Activated T-helper 1 cell treated with Interleukin-2 at 50 U/mL for 16 hours (primary cell): ENCODE measurements around the gene SERPINA4.
"Not testable (repeated sequence)": the region's sequence is repeated elsewhere in the genome, so short reads cannot be mapped to it uniquely, and the experiment has no call there.

Source experiments
- DNase-seq: peaks from one replicate; pipeline ENCODE4 v3.0.0-alpha.2; 2020; ENCODE audit warnings: low read depth

Gene SERPINA4

DNA sequence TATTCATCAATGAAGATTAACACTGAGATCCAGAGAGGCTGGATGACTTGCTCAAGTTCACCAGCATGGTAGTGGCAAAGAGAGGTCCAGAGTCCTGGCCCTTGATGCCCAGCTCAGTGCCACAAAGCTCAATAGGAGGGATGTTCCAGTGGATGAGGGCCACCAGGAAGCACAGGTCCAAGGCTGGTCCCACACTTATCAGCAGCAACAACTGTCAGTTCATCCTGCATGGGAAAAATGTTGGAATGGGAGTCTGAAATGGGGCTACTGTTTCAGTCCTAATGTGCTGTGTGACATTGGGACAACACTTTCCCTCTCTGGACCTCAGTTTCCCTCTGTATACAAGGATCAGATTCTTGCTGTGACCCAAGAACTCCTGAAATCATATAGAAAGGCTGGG lies 31.2 kb downstream of the SERPINA4 start:
- no peak for DNase-seq

DNA sequence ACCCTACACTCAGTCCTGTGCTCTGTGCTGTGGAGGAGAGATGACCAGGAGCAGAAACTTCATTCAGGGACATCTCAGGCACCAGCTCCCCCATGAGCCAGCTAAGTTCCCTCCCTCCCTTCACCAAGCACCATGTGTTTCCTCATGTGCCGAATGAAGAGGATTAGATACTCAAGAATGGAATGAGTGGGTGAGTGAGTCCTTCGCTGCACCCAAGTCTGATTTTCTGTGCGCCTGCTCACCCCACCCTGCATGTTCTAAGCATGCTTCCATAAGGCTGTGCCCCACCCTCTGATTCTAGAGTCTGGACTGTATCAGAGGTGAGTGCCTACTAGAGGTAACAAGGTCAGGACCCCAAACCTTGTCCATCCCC lies 32.1 kb downstream of the SERPINA4 start:
- no peak for DNase-seq

DNA sequence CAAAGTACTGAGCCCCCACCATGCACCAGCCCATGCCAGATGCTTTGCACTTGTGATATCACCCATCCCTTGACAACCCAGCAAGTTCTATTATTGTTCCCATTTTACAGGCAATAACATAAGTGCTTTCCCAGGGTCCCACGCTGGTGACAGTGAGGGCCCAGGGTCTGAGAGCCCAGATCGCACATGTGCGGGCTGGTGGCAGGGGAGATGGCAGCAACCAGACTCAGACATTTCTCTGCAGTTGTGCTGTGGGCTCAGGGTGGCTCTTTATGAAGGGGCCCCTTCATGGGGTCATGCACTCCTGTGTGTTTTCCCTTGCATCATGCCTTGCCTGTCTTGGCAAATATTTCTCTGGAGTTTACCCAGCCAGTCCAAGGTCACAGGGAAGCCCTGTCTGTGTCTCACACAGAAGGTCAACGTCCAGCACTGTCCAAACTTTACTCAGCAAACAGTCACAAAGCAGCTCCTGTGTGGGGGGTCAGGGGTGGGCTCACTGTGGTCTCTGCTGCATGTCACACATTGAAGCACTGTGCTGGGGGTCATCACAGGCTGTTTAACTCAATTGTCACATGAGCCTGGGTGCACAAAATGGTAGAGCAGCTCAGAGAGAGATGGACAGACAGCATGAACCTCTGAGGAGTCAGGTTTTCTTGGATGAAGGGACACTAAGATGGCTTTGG lies 32.6 kb downstream of the SERPINA4 start:
- DNase-seq, result no peak

DNA sequence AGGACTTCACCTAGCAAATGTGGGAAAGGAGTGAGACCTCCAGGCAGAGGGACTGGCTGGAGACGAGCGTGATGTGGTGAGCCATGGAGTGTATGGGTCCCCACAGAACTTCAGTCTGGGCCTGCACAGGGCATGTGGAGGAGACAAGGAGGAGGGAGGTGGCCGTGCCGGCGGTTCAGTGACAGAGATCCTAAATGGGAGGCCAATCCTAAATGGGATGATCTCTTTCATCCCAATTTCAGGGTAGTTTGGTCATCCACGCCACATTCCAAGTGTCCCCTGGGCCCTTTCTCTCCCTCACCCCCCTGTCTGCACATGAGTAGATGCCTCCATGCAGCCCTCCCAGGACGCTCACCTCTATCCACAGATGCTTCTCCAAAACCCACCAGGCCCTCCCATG lies 33.2 kb downstream of the SERPINA4 start:
- DNase-seq, result no peak

DNA sequence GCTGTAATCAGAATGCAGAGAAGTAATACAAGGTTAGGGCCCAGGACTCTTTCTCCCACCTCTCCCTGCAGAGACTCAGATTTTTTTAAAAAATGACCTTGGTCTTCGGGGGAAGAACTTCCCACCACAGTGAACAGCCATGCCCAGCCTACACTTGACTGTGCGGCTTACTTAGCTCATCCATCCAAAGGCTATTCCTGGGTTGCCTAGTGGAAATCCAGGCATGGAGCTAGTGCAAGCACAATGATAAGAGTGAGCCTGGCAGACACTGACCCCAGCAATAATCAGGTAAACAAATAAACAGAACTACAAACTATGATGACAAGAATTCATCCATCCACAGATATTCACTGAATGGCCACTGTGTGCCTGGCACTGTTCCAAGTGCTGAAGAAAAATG lies 34.7 kb downstream of the SERPINA4 start:
- no peak for DNase-seq

DNA sequence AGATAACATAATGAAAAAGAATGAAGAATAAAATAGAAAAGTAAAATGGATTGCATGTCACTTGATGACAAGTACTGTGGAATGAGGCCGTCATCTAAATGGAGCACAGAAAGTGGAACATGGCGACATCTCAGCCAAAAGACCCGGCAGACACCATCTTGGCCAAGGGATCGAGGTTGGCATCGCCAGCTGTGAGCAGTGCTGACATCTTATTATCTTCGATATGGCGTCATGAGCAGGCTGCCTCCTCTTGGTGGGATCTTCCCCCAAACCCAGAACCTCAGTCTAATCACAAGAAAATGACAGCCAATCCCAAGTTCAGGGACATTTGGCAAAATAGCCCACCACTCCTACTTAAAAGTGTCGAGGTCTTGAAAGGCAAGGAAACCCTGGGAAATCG lies 35.1 kb downstream of the SERPINA4 start:
- no peak for DNase-seq

DNA sequence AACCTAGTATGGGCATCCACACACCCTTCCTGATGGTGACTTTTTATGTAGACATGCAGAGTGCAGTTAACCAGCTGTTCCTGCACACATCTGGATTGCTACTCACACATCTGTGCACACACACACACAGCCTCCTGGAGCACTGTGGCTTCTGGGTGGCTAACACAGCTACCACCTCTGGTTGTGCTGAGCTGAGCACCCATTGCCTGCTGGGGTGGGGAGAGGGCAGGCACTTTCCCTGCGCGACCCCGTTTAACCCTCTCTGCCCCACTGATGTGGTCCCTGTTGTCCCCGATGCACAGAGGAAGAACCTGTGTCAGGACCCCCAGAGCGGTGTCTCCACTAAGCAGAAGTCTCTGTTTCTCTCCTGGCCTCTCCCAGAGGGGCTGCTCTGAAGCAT lies 36.5 kb downstream of the SERPINA4 start:
- DNase-seq, result no peak

DNA sequence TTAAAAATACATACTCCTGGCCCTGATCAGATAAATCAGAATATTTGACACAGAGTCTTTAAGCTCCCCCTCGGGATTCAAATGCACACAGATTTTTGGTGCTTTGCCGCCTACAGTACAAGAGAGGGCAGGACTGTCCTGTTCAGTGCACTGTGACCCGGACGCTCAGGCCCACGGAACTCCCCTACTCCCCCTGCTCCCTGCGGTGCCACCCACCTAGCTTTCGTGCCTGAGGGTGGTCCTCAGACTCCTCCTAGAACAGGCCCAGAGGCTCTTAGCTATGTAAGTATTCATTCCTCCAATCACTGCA lies 37.2 kb downstream of the SERPINA4 start:
- DNase-seq, result no peak

DNA sequence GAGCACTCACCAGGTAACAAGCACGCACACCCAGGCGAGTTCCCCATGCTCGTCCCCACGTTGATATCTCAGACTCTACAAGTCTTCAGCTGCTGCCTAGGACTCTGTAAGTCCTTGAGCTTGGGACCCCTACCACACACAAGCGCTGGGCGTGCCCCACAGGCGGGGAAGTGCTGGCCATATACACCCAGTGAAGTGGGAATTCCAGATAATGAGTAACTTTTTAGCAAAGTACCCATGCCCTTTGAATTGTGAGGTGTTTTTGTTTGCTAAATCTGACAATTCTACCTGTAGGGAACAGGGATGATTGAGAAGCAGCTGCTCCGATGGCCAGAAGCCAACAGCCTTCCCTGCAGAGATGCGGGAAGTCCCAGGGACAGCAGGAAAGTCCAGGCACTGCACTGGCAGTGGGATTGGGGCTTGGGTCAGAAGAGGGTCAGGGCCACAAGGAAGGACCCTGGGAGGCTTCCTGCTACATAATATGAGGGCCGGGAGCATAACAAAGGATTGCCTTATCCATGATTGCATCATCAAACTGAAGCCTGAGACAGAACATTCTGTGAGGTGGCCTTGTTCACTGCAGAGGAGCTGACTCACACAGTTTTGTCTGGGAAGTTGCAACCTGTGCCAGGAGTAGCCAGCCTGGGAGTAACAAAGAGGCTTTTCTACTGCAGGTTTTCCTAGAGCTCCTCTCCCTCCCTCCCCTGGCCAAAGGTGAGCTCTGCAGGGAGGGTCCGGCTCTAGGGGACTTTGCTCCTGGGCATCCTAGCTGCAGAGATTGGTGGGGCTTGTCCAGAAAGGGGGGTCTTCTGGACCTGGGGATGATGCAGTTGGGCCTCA lies 37.8 kb downstream of the SERPINA4 start:
- DNase-seq, result no peak

DNA sequence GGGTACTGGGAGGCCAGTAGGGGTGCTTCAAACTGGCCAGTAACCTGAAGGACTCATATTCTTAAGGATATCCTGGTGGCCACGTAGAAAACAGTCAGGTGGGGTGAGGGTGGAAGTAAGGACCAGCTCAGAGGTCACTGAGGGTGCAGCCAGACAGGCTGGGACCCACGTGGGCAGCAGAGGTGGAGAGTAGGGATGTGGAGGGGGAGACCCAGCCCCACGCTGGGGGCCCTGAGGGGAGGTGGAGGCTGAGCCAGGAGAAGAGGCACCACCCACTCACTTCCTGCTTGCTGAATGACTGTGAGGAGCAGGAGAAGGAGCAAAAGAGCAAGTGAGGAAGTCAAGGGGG lies 38.4 kb downstream of the SERPINA4 start:
- DNase-seq, result no peak

DNA sequence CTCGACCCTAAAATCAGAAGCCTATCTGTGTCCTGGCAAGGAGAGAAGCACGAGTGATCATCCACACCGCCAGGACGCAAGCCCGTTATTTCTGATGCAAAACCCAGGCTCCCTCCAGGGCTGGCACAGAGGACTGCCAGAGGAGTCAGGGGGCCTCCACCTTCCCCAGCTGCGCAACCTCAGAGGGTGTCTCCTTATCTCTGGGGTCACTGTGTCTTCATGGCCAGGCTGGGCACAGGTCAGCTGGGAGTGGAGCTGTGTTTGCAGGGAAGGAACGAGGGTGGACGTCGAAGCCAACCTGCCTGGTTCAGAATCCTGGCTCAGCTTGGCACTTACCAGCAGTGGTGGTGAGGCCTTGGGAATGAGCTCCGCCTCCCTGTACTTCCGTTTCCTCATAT lies 38.9 kb downstream of the SERPINA4 start:
- DNase-seq, result no peak

DNA sequence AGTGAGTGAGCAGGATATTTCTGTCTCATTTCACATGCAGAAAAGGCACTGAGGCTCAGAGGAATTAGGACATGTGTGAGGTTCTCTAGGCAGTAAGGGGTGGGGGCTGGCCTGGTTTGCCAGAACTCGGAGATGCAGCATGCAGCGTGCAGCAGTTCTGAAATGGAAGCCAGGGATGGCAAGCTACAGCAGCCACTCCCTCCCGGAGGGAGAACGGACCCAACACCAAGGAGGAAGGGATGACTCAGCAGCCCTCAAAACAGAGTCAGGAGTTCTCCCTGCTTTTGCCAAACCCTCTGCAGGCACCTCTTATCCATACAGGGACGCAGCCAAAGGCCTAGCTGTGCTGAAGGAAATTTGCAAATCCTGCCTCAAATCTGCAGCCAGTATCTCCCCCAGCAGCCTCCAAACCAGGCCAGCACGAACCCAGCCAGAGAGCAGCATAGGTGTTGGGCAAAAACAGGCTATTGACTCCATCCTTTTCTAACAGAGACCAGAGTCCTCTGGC lies 40.7 kb downstream of the SERPINA4 start:
- DNase-seq, result no peak

DNA sequence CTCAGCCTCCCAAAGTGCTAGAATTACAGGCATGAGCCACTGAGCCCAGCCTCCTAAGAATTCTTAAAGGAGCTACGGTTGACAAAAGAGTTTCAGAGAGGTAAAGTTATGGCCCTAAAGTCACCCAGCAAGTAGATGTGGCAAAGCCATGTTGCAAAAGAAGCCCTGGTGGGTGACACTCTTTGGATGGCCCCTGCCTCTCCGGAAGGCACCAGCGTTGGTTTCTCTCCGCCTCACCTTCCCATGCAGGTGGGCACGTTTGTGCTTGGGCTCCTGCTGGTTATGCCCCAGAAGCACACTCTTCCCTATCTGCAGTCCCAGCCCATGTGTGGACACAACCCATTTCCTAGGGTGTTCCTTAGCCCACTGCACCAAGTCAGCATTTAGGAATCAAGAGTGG lies 41.5 kb downstream of the SERPINA4 start:
- DNase-seq, result no peak

DNA sequence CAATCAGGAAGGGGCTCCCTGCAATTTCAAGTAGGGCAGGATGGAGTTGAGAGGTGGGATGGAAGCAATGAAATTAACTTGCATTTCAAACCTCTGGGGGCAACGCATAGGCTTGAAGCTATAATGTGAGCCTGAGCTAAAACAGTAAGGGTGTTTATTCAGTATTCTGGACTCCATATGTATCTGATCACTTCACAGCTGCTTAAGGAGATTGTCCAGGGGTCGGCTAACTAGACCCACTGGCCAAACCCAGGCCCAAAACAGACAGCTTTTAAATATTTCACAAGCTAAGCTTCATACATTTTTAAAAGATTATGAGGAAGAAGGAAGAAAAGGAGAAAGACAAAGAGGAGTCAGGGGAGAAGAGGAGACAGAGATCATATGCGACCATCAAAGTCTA lies 44.1 kb downstream of the SERPINA4 start:
- DNase-seq, result no peak

DNA sequence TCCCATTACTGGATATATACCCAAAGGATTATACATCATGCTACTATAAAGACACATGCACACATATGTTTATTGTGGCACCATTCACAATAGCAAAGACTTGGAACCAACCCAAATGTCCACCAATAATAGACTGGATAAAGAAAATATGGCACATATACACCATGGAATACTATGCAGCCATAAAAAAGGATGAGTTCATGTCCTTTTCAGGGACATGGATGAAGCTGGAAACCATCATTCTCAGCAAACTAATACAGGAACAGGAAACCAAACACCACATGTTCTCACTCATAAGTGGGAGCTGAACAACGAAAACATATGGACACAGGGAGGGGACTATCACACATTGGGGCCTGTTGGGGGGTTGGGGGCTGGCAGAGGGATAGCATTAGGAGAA lies 47.7 kb downstream of the SERPINA4 start:
- DNase-seq, result not testable (repeated sequence)

DNA sequence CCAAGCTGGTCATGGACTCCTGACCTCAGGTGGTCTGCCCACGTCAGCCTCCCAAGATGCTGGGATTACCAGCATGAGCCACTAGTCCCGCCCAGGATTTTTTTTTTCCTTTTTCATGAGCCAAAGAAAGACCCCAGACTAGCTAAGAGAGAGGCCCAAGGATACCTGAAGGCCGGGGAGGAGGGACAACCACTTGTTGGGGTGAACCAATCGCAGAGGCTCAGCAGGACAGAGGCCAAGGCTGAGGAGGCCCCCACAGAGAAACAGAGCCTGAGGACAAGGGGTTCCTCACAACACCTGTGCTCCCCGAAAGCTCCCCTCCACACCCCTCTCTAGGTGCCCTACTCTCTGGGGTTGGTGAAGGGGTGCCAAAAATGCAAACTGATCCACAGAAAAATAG lies 49.9 kb downstream of the SERPINA4 start:
- DNase-seq, result no peak

DNA sequence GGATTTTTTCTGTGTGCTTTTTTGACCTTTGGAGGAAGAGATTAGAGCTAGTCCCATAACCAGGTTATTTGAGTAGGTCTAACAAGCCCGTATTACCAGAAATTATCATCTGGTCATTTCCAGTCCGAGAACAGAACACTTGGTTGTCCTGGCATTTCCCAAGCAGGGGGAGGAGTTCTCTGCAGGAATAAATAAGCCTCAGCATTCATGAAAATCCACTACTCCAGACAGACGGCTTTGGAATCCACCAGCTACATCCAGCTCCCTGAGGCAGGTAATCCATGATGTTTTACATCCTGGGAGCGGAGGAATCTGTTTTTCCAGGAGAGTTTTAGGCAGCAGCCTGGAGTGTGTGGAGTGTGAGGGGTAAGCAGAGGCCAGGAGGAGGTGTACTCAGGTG lies 50.9 kb downstream of the SERPINA4 start, which contains the start of gene SERPINA3:
Gene SERPINA3 (plus strand): TSS at position 218 of the 400 bp plus-strand sequence. CDS start 2,051 bp downstream, outside the sequence.
- no peak for DNase-seq

DNA sequence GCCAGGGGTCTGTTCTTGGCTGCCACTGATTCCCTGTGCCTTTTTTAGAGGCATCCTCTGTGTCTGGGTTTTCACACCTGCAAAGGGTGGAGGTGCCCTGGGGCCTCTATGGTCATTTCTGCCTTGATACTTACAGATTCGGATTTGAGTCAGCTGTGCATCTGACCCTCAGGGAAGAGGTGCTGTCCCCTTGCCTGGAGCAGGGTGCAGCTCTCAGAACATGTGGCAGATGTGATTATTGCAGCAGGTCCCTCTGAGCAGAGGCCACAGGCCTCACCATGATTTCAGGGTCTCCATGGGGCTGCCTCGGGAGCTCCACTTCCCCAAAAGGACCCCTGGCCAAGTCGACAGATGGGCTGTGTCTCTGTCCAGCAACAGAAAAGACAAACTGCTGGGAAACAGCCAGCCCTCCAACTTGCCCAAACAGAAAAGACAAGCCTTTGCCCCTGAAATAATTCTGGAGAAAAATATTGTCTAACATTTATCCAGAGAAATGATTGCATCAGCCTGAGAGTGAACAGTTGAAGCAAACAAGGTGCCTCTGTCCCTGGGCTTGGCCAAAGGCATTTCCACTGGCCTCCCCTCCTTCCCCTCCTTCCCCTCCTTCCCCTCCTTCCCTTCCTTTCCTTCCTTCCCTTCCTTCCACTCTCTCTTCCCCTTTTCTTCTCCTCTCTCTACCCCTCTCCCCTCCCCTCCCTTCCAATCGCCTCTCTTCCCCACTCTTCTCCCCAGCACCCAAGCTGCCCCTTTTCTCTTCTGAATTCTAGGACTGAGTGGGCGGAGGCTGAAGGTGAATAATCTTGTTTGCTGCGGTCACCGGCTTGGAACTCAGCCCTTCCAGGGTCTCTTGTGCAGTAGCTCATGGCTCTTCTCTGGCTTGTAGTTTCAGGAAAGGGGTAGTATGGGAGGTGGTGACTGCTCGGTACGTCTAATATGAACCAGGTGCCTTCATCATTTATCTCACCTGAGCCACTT lies 51.6 kb downstream of the SERPINA4 start:
- DNase-seq, result no peak

DNA sequence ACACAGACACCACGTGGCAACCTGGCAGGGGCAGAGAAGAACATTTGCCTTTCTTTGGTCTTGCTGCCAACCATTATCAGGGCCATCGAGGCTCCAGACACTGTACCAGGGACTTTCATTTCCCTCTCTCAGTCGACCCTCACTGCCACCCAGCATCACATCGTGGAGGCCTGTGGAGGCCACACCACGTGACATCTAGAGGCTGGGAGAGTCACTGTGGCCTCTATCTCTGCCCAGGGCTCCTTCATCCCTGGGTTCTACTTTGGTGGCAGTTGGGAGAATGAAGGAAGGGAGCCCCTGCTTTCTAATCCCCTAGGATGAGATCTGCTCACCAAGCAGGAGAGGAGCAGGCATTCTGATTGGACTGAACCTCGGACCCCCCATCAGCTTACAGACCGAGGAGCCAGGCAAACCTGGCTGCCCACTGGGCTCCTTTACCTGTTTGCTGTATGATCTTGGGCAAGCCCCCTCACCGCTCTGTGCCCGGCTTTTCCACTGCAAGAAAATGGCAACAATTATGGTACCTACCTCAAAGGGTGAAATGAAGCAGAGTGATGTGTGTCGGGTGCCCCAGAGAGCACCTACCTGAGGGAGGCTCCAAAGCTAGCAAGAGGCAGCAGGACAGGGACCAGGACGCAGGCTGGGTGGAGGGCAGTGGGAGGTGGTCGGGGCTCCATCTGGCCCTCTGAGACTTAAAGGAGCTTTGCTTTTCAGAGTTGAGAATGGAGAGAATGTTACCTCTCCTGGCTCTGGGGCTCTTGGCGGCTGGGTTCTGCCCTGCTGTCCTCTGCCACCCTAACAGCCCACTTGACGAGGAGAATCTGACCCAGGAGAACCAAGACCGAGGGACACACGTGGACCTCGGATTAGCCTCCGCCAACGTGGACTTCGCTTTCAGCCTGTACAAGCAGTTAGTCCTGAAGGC lies 52.7 kb downstream of the SERPINA4 start:
- no peak for DNase-seq

DNA sequence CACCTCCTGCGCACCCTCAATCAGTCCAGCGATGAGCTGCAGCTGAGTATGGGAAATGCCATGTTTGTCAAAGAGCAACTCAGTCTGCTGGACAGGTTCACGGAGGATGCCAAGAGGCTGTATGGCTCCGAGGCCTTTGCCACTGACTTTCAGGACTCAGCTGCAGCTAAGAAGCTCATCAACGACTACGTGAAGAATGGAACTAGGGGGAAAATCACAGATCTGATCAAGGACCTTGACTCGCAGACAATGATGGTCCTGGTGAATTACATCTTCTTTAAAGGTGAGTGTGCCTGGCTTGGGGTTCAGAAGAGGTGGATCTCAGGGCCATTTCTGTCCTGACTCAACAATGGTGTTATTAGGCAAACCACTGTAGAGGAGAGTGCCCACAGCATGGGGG lies 53.6 kb downstream of the SERPINA4 start:
- DNase-seq, result no peak

DNA sequence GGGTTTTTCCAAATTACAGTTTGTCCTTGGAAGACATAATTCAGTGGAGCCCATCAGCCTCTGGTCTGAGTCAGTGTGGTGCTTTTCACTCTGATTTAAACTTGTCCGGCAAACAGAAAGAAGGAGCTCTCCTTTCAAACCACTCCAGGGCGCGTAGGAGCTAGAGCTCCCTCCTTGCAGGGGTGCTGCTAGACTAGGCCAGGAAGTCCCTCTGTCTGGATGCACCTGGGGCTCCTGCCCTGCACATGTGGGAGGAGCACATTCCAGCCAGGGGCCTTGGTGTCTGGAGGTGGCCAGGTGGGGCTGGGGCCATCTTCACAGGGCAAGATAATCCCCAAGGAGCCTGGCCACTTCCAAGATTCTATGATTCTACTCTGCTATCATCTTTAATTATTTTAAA lies 54.0 kb downstream of the SERPINA4 start:
- DNase-seq, result no peak
